GM21447 (cell line): Measurements from ENCODE around the gene TVP23A.
"Not testable (repeated sequence)": the region's sequence is repeated elsewhere in the genome, so short reads cannot be mapped to it uniquely, and the experiment has no call there.

Experiments
- ATAC-seq: cut with Tn5 transposase; IDR thresholded peaks from one replicate; pipeline ENCODE4 v1.9.1; 2021; ENCODE audit not compliant: unreplicated experiment

The TVP23A gene

GRCh38 chr16:10806698-10807097 lies 11.9 kb downstream of the TVP23A start:
- ATAC-seq: no peak

GRCh38 chr16:10805334-10805733 lies 13.3 kb downstream of the TVP23A start:
- no peak for ATAC-seq

GRCh38 chr16:10799736-10800135 lies 18.9 kb downstream of the TVP23A start:
- no peak for ATAC-seq

DNA sequence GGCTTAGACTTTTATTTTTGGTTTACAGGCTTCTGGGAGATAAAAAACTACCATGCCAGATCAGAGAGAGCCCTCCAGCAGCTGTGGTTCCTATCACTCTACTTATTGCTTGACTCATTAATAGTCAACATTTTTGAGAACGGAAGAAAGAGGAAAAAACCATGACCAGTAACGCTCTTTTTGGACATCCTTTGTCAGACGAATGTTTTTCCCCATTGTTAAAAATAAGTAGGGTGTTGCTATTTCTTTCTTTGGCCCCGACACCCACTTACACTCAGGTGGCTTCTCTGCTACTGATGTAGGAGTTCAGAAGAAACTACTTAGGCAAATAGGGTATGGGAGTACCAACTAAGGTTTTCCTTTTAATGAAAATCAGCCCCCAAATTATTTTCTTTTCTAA lies 27.5 kb downstream of the TVP23A start:
- no peak for ATAC-seq

GRCh38 chr16:10788630-10789029 lies 30.0 kb downstream of the TVP23A start:
- ATAC-seq: not testable (repeated sequence)

- ATAC-seq: no peak
Measured at GRCh38 chr16:10787304-10787703, 31.3 kb downstream of the TVP23A start.

DNA sequence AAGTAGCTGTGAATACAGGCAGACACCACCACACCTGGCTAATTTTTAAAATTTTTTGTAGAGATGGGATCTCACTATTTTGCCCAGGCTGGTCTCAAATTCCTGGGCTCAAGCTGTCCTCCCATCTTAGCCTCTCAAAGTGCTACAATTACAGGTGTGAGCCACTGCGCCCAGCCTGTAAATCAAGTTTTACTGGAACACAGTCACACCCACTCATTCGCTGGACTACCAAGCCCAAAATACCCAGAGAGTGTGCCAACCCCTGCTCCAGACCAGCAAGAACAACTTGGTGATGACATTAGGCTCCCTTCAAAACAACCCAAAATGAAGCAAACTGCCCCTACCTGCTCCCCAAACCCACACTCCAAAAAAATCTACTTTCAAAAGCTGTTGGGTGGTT lies 36.0 kb downstream of the TVP23A start:
- ATAC-seq: no peak

DNA sequence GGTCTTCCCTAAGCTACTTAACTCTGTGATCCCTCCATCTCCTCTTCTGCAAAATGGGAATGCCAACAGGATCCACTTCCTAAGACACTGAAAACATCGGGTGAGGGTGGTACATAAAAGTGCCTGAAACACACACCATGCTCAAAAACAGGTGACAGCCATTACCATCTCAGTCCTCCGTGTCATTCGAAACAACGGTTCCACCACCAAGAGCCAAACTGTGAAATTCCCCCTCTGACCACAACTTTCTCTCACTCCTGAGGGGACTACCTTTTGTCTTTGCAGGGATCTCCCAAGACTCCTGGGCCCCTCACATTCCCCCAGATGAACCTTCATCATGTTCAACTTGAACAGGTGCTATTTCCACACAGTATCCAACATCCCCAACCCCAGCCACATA lies 38.0 kb downstream of the TVP23A start:
- no peak for ATAC-seq

DNA sequence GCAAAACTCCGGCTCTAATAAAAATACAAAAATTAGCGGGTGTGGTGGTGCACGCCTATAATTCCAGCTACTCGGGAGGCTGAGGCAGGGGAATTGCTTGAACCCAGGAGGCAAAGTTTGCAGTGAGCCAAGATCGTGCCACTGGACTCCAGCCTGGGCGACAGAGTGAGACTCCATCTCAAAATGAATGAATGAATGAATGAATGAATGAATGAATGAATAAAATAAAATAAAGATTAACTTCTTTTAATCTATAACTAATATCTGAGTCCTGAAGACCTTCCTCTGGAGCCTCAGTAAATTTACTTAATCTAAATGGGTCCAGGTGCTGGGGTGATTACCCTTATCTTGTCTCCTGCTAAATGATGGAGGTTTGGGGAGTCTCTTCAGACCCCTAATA lies 38.7 kb downstream of the TVP23A start:
- not testable (repeated sequence) for ATAC-seq

- no peak for ATAC-seq
Measured at GRCh38 chr16:10777356-10777755, 41.2 kb downstream of the TVP23A start.

DNA sequence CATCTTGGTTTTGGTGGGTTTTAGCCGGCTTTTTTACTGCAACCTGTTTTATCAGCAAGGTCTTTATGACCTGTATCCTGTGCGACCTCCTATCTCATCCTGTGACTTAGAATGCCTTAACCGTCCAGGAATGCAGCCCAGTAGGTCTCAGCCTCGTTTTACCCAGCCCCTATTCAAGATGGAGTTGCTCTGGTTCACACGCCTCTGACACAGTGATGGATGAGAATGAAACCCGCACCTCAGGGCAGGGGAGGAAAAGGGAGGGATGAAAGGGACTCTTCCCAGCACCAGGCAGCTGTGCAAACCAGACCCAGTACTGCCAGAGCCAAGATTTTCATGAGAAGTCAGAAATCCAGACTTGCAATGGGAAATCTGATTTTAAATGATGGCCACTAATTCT lies 41.7 kb downstream of the TVP23A start:
- not testable (repeated sequence) for ATAC-seq

DNA sequence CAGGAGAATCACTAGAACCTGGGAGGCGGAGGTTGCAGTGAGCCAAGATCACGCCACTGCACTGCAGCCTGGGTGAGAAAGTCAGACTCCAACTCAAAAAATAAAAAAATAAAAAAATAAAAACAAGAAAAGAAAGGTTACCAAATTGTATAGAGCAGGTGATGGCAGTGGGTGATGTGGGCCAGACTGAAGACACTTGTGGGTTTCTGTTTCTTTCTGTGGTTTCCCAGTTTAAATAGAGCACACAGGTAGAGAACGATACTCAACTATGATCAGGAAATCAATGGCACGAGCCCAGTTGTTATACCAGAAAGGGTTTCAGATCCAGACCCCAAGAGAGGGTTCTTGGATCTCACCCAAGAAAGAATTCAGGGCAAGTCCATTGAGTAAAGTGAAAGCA lies 42.3 kb downstream of the TVP23A start:
- peak; percentile 75 for ATAC-seq

DNA sequence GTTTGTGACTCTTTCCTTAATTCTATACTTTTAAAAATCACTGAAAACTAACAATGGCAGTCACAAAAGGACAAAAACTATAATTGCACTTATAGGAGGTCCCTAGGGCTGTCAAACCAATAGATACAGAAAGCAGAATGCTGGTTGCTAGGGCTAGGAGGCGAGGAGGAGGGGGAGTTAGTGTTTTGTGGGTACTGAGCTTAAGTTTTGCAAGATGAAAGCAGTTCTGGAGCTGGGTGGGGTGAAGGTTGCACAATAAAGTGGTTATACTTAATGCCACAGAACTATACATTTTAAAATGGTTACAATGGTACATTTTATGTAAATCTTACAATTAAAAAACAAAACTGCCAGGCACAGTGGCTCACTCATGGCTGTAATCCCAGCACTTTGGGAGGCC lies 47.7 kb downstream of the TVP23A start:
- ATAC-seq: no peak

GRCh38 chr16:10769381-10769780 lies 49.2 kb downstream of the TVP23A start:
- ATAC-seq: no peak

DNA sequence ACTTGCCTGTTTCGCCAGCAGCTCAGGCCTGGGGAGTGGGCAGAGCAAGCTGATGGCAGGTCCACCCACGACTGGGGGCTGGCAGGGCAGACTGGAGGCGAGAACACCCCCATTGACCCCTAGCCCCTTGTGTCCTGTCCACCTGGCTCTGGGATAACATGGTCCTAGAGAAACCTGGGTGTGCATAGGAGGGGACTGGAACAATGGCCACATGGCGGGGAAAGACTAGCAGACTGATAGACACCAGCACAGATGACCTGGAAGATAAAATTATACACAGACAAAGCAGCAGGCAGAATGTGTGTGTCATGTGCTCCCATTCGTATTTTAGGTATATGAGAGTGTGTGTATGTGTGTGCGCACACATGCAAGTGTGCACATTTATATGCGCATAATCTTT lies 51.5 kb downstream of the TVP23A start:
- ATAC-seq: no peak

- no peak for ATAC-seq
Measured at GRCh38 chr16:10765772-10766171, 52.8 kb downstream of the TVP23A start.

- ATAC-seq: no peak
Measured at GRCh38 chr16:10763456-10763855, 55.1 kb downstream of the TVP23A start.

DNA sequence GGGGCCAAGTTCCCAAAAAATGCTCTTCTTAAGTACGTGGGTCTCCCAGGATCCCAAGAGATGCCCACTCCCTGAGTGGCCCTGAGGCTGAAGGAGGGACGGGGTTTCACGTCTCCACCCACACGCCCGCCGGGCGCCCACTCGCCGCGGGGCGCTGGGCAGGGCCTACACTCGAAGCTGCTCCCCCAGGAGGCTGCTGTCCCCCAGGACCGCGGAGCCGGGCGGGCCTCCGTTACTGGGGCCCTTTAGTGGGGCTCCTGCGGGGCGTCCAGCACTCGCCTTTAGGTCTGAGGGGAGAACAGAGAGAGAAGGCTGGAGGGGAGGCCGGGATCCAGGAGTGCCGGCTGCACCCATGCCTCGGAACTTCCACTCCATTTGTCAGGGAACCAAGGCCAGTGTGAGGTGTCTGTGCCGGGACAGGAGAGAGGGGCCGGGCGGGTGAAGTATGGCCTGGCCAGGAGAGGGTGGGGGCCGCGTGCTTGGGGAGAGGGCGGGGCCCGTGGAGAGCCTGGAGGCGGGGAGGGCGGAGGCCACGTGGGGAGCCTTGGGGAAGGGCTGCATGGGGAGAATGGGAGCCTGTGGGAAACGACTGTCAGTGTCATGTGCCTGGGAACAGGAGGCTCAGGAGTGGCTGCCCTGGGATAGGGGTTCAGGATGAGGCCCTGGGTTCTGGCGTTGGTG lies 56.1 kb downstream of the TVP23A start:
- ATAC-seq: no peak

GRCh38 chr16:10761373-10761772 lies 57.2 kb downstream of the TVP23A start:
- no peak for ATAC-seq

DNA sequence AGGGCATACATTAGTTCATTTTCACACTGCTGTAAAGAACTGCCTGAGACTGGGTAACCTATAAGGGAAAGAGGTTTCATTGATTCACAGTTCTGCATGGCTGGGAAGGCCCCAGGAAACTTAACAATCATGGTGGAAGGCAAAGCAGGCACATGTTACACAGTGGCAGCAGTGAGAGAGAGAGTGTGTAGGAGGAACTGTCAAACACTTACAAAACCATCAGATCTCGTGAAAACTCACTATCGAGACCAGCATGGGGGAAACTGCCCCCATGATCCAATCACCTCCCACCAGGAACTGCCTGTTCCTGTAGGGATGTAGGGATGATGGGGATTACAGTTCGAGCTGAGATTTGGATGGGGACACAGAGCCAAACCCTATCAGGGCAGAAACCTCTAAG lies 57.7 kb downstream of the TVP23A start:
- no peak for ATAC-seq

DNA sequence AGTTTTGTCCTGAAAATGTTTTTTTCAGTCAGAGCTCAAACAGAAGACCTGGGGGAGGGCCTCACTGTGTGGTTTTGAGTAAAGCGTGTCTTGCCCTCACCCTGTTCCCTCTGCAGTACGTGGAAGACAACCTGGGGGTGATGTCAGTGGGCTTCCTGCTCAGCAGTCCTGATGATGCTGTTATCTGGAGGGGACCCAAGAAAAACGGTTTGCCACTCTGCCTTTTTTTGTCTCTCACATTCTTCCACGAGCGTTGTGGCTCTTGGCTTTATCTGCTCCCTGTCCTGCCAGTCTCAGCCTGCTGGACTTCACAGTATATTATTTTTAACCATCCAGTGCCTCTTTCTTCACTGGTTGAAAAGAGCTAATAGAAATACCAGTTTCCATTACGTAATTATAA lies 62.0 kb downstream of the TVP23A start:
- ATAC-seq: no peak

- no peak for ATAC-seq
Measured at GRCh38 chr16:10754941-10755340, 63.7 kb downstream of the TVP23A start.

DNA sequence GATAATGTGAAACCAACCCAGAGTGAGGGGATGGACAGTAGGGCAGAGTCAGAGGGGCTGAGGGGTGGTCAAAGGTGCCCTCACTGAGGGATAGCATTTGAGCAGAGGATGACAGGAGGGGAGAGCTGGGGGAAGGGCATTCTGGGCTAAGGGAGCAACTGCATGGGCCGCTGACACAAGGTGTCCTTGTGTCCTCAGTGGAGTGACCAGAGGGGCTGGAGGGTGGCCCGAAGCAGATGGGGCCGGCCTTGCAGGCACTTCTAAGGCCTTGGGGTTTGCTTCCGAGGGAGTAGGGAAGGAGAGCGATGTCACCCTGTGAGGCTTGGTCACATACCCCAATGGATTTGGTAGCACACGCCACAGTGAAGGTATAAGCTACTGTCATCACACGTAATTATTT lies 64.9 kb downstream of the TVP23A start:
- ATAC-seq: no peak
